ENCODE data around the gene EXOC3L4.
A peak's percentile ranks its signal among the peaks of the same experiment; 100 is the strongest.
"Not testable (repeated sequence)": the region's sequence is repeated elsewhere in the genome, so short reads cannot be mapped to it uniquely, and the experiment has no call there.

Gene EXOC3L4

GRCh38 chr14:103094406-103095209 is at the start of gene EXOC3L4:
Gene EXOC3L4, plus strand, starts transcription at chr14:103094725. Its CDS starts 5,495 bp downstream, at chr14:103100220.
- DNase-seq = no peak
- no peak for TF ChIP-seq GATA1 (IDR thresholded peaks at IDR 0.05; ENCODE audit: low read depth, low read length)
- no peak for TF ChIP-seq POLR2A (IDR thresholded peaks at IDR 0.05; ENCODE audit: low read length)

- no peak for DNase-seq
- TF ChIP-seq POLR2A (IDR thresholded peaks at IDR 0.05; ENCODE audit: low read length) (no peak), GATA1 (IDR thresholded peaks at IDR 0.05; ENCODE audit: low read depth, low read length) (no peak)
These were observed 49.1 kb upstream of the EXOC3L4 start for GRCh38 chr14:103045371-103045869.

DNA sequence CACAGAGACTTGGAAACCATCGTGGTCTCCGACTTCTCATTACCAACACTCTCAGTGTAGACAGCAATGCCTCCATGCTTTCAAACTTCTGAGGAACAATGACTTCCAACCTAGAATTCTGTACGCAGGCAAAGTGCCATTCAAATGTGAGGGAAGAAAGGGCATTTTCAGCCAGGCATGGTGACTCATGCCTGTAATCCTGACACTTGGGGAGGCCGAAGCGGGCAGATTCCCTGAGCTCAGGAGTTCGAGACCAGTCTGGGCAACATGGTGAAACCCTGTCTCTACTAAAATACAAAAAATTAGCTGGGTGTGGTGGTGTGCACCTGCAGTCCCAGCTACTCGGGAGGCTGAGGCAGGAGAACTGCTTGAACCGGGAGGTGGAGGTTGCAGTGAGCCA is 47.1 kb upstream of the EXOC3L4 start:
- not testable (repeated sequence) for DNase-seq

DNA sequence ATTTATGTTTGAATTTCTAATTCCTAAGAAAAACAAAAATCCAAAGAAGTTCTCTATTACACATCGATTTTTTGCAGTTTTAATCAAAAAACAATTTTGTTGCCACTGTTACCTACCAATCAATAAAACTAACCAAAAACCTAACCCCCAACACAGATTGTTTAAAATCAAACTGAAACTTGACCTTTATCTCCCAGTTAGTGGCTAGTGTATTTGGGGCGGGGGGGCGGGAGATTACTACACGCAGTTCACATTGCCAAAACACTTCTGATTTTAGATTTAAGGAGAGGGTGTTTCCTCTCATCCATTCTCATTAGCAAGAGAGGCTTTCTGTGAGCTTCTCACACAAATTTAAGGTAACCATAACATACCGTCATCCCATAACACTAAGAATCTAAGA is 43.6 kb upstream of the EXOC3L4 start:
- no peak for DNase-seq
- TF ChIP-seq GATA1 (IDR thresholded peaks at IDR 0.05; ENCODE audit: low read depth, low read length) (no peak), POLR2A (IDR thresholded peaks at IDR 0.05; ENCODE audit: low read length) (no peak)

GRCh38 chr14:103052407-103052806 is 42.1 kb upstream of the EXOC3L4 start:
- DNase-seq = no peak
- TF ChIP-seq GATA1 (IDR thresholded peaks at IDR 0.05; ENCODE audit: low read depth, low read length) = no peak
- no peak for TF ChIP-seq POLR2A (IDR thresholded peaks at IDR 0.05; ENCODE audit: low read length)

DNA sequence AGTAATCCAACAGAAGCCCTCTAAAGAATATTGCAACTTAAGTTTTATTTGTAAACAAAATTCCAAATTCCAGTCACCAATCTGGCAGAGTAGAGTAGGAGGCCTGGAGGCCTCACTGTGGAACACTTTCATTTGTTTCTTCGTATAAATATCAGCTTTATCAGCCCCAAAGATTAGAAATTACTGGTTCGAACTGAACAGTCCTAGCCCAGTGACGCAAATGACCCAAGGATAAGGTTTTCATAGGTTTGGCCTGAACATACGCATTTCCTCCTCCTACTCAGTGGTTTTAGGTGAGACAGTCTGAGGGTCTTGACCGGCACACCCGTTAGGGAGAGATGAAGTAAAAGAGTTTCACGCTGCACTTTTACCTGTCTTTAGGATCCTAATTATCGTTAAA is 38.8 kb upstream of the EXOC3L4 start:
- TF ChIP-seq POLR2A (IDR thresholded peaks at IDR 0.05; ENCODE audit: low read length) = no peak
- no peak for TF ChIP-seq GATA1 (IDR thresholded peaks at IDR 0.05; ENCODE audit: low read depth, low read length)
- DNase-seq = no peak

DNA sequence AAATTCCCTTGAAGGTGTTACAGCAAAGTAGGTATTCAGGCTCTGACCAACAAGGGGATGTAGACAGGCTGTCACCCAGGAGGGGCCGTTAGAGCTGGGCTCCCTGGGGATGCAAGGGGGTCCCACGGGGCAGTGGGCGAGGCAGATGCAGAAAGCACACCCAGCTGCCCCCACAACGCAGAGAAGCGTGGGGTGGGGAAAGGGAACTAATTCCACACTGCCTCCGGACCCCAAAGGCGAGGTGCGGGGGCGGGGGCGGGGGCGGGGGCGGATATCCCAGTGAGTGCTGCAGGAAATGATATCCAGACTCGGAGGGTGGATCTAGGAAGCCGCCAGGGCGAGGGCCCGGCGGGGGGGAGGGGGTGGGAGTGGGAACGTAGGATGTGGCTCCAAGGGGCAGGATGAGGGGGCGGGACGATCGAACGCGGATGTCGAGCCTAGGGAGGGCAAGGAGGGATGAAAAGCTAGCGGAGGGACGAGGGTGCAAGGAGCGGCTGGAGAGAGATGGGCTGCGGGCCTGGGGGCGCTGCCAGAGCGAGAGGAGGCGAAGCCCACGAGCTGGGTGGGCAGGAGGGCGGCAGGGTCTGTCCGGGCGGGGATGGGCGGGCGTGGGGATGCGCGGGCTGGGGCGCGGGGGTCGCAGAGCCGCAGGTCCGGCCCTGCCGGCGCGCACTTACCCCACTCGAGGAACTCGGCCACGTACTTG is 38.0 kb upstream of the EXOC3L4 start:
- DNase-seq = no peak
- TF ChIP-seq POLR2A (IDR thresholded peaks at IDR 0.05; ENCODE audit: low read length) (no peak), GATA1 (IDR thresholded peaks at IDR 0.05; ENCODE audit: low read depth, low read length) (no peak)

DNA sequence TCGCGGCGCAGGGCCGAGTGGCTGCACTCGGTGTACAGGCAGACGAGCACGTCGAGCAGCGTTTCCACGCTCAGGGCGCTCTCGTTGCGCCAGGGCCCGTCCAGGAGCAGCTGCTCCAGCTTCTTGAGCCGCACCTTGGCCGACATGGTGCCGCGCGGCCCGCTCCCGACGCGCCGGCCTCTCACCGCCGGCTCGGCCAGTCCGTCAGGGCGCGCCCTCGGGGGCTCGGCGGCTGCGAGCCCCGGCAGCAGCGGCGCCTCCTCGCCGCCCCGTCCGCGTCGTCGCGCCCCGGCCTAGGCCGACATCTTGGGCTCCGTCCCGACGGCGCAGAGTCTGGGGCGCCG is 37.5 kb upstream of the EXOC3L4 start:
- TF ChIP-seq GATA1 (IDR thresholded peaks at IDR 0.05; ENCODE audit: low read depth, low read length) = no peak
- no peak for TF ChIP-seq POLR2A (IDR thresholded peaks at IDR 0.05; ENCODE audit: low read length)
- DNase-seq = no peak

DNA sequence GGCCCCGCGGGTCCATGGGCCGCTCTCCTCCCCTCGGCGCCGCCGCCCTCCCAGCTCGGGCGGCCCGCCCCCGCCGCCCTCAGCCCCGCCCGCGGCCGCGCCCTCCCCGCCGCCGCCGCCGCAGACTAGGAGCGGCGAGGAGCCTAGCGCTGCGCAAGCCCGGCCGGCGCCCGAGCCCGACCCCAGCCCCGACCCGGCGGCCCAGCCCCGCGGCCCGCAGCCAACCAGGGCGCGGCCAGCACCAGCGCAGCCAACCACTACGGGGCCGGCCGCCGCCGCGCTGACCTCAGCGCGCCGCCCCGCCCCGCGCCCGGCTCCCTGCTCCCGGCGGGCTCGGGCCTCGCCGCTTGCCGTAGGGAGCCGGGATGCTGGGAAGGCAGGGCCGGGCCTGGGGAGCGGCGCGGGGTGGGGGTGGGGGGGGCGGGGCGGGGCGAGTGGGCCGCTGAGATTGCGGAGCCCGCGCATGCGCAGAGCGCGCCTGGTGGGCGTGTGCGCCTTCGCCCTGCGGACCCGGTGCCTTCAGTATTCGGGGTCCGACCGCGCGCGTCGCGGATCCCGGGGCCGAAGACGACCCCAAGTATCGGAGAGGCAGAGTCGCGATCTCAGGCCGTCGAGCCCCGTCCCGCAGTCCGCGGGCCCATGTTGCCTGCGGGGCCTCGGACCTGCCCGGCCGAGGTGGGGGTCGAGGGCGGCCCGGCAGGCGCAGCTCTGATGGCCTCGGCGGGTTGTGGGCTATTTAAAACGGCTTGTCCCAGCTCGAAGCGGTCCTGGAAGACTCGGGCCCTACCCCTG is 37.0 kb upstream of the EXOC3L4 start, which contains the start of gene CDC42BPB:
Gene CDC42BPB, minus strand, starts transcription at position 178 of the 792 bp plus-strand sequence. CDS start 376 bp downstream, outside the sequence.
- peak; percentile 72 to 75 for DNase-seq
- TF ChIP-seq GATA1 (IDR thresholded peaks at IDR 0.05; ENCODE audit: low read depth, low read length) (no peak), POLR2A (IDR thresholded peaks at IDR 0.05; ENCODE audit: low read length) (no peak)

- no peak for TF ChIP-seq POLR2A (IDR thresholded peaks at IDR 0.05; ENCODE audit: low read length)
- no peak for TF ChIP-seq GATA1 (IDR thresholded peaks at IDR 0.05; ENCODE audit: low read depth, low read length)
- no peak for DNase-seq
These were observed 36.1 kb upstream of the EXOC3L4 start for GRCh38 chr14:103058164-103059055.

DNA sequence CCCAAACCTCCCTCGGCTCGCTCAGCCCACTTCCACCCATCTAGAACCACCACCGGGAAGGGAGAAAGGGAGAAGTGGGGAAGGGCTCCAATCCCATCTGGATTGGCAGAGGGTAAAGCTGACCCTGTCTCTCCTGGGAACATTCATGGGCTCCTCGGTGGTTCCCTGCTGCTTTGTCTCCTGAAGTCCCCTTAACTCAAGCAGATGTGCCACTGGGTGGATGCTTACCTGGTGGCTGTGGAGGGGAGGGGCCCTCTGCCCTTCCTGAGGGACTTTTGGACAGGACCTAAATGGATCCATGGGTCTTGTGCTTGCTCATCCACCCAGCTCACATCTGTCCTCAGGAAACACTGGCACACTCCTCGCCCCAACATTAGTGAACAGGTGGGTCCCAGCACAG is 35.0 kb upstream of the EXOC3L4 start:
- DNase-seq = no peak
- TF ChIP-seq POLR2A (IDR thresholded peaks at IDR 0.05; ENCODE audit: low read length) (no peak), GATA1 (IDR thresholded peaks at IDR 0.05; ENCODE audit: low read depth, low read length) (no peak)

DNA sequence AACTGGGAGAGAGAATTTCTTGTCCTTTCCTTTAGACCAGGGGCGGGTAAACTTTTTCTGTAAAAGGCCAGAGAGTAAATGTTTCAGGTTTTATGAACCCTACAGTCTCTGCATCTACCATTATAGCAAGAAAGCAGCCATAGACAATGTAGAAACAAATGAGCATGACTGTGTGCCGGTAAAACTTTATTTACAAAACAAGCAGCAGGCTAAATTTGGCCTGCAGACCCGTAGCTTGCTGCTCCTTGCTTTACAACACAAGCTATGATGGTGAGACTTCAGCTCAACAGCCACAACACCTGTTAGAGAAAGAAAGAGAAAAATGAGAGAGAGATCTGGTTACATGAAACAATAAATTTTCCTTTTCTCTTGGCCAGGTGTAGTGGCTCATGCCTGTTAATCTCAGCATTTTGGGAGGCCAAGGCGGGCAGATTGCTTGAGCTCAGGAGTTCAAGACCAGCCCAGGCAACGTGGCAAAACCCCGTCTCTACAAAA is 33.0 kb upstream of the EXOC3L4 start:
- TF ChIP-seq GATA1 (IDR thresholded peaks at IDR 0.05; ENCODE audit: low read depth, low read length) = no peak
- TF ChIP-seq POLR2A (IDR thresholded peaks at IDR 0.05; ENCODE audit: low read length) = no peak

GRCh38 chr14:103064436-103064835 is 30.1 kb upstream of the EXOC3L4 start:
- no peak for DNase-seq
- TF ChIP-seq POLR2A (IDR thresholded peaks at IDR 0.05; ENCODE audit: low read length) (no peak), GATA1 (IDR thresholded peaks at IDR 0.05; ENCODE audit: low read depth, low read length) (no peak)

More for the DNA sequence above, 33.0 kb upstream of the EXOC3L4 start:
- no peak for DNase-seq
